Esophagus squamous epithelium (tissue), 5 donors: Measurements from ENCODE around the gene TCHH. TPM values are rescaled to one million over a fixed set of nuclear protein-coding genes. Genes with fewer than 3 reads are reported as not detected.

Source experiments
- DNase-seq: peaks from one replicate; lab custom pipeline; 2025; lab: John Stamatoyannopoulos, UW
- H3K27ac ChIP-seq, 4 donors: fragments of 200-600 bp; sonication (generic); one replicate each; pipeline ENCODE4 v1.5.1; 2016 to 2019; ENCODE audit warnings: mild to moderate bottlenecking in 1 of 4
- H3K27me3 ChIP-seq, 4 donors: fragments of 200-600 bp; sonication (generic); 1 replicate in 3 of 4; 2 replicates in 1 of 4; pipeline versions ENCODE4 v1.5.1 to v1.6.0; 2017 to 2021; ENCODE audit warnings: antibody characterized with exemption in 1 of 4
- H3K36me3 ChIP-seq, 3 donors: fragments of 200-600 bp; sonication (generic); one replicate each; pipeline ENCODE4 v1.5.1; 2016 to 2019
- H3K4me1 ChIP-seq, 3 donors: fragments of 200-600 bp; sonication (generic); one replicate each; pipeline ENCODE4 v1.5.1; 2017 to 2019
- H3K4me3 ChIP-seq, 4 donors: fragments of 200-600 bp; sonication (generic); 1 replicate in 3 of 4; 2 replicates in 1 of 4; pipeline ENCODE4 v1.5.1; 2016 to 2019; ENCODE audit warnings: mild to moderate bottlenecking in 2 of 4, moderate library complexity in 1 of 4
- H3K9me3 ChIP-seq, 3 donors: fragments of 200-600 bp; sonication (generic); one replicate each; pipeline ENCODE4 v1.5.1; 2016 to 2019
- CTCF ChIP-seq, 6 experiments: fragments of 450-650 bp in 4 of 6; fragments of 200-600 bp in 2 of 6; sonication (generic) in 2 of 6; IDR thresholded peaks; one replicate each; pipeline ENCODE4 v1.5.1; 2016 to 2019; ENCODE audit warnings: antibody characterized with exemption in 6 of 6, mild to moderate bottlenecking in 4 of 6, moderate library complexity in 4 of 6
- POLR2A ChIP-seq, 4 donors: fragments of 450-650 bp; IDR thresholded peaks; one replicate each; pipeline ENCODE4 v1.6.1; 2017; ENCODE audit warnings: antibody characterized with exemption in 4 of 4, mild to moderate bottlenecking in 4 of 4, moderate library complexity in 3 of 4
- WGBS, 2 donors: methylation state at CpG; one replicate each; pipeline ENCODE4 v1.1.5; 2018; 5-methylcytosine and 5-hydroxymethylcytosine counted together
- intact Hi-C: fragments of 100-400 bp; cut with DNase I; formaldehyde crosslinking; loops from one replicate; pipeline ENCODE4 v1.15.0; 2022
- total RNA-seq, 4 donors: library from RNA; depleted of rRNA; stranded (reverse); fragments of >200 nt; gene quantifications; one replicate each; pipeline ENCODE4 v1.1.0, GENCODE V29; 2016
- donor health status: DM: yes; HTN: yes; CAD: no.

TCHH gene
- total RNA-seq, 4 donors from 2014 or later, result 0.18 to 0.44 (median 0.19) TPM

DNA sequence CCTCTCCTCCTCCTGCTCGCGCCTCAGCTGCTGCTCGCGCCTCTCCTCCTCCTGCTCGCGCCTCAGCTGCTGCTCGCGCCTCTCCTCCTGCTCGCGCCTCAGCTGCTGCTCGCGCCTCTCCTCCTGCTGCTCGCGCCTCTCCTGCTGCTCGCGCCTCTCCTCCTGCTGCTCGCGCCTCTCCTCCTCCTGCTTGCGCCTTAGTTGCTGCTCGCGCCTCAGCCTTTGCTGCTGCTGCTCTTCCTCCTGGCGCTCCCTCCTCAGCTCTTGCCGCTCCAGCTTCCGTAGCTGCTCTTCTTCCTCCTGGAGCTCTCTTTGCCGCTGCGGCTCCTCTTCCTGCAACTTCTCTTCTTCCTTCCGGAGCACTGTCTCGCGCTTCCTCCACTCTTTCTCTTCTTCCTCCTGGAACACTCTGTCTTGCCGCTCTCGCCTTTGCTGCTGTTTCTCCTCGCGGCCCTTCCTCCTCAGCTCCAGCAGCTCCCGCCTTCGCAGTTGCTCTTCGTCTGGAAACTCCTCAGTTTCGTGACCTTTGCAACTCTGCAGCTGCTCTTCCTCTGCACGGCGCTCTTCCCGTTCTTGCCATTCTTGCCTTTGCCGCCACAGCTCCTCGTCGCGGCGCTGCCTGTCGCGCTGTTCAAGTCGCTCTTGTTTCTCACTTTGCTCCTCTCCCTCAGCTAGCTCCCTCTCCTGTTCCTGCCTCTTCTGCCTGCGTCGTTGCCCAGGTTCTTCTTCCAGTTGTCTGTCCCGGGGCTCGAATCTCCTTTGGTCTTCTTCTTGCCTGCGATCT is 3.0 kb downstream of the TCHH start:
- Histone ChIP-seq H3K27me3 (peaks cover 10 to 100% (median 37%) of the 10 kb centered on the region in 4 donors), H3K4me1 (peaks cover 19 to 57% (median 31%) of the 10 kb centered on the region in 3 donors), H3K9me3 (peaks cover 6 to 20% (median 18%) of the 10 kb centered on the region in 3 donors), H3K27ac (no peak overlapping the region), H3K4me3 (peak overlapping the region; percentile 28 to 66 (median 52)), H3K36me3 (no peaks in the 10 kb centered on the region)
- WGBS, 2 donors, result 4% methylated on average over 42 to 53 of the region's 53 CpGs
- intact Hi-C loops, result no loop called here
- TF ChIP-seq CTCF (IDR thresholded peaks at IDR 0.05) (no peak), POLR2A (IDR thresholded peaks at IDR 0.05) (no peak)
- DNase-seq, result no peak

- H3K4me3 ChIP-seq, result peak overlapping the region; percentile 28 to 66 (median 52)
- intact Hi-C loops, result no loop called here
- H3K27me3 ChIP-seq, result peaks cover 10 to 100% (median 39%) of the 10 kb centered on the region in 4 donors
- 3% methylated on average over 40 to 44 of the region's 44 CpGs for WGBS, 2 donors
- no peak for DNase-seq
- peaks cover 19 to 59% (median 31%) of the 10 kb centered on the region in 3 donors for H3K4me1 ChIP-seq
- no peak overlapping the region for H3K27ac ChIP-seq
- TF ChIP-seq CTCF (IDR thresholded peaks at IDR 0.05), result no peak
- no peak for TF ChIP-seq POLR2A (IDR thresholded peaks at IDR 0.05)
- H3K36me3 ChIP-seq, result no peaks in the 10 kb centered on the region
- peaks cover 6 to 22% (median 19%) of the 10 kb centered on the region in 3 donors for H3K9me3 ChIP-seq
These were observed 3.7 kb downstream of the TCHH start for GRCh38 chr1:152111515-152111968.

DNA sequence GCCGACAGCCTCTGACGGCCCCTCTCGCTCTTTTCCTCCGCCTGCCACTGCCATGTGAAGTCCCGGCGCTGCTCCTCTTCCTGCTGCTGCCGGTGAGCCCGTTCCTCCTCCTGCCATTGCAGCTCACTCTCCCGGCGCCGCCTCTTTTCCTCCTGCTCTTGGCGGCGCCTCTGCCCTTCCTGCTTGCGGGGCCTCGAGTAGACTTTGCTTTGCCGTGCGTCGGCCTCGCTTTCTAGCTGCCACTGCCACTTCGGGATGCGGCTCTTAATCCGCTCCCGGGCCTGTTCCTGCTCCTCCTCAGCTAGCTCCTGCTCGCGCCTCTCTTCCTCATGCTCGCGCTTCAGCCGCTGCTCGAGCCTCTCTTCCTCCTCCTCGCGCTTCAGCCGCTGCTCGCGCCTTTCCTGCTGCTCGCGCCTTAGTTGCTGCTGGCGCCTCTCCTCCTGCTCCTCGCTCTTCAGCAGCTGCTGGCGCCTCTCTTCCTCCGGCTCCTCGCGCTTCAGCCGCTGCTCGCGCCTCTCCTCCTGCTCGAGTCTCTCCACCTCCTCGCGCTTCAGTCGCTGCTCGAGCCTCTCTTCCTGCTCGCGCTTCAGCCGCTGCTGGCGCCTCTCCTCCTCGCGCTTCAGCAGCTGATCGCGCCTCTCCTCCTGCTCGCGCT is 4.3 kb downstream of the TCHH start:
- no peak for DNase-seq
- Histone ChIP-seq H3K4me1 (peaks cover 19 to 59% (median 31%) of the 10 kb centered on the region in 3 donors), H3K27me3 (peaks cover 10 to 100% (median 40%) of the 10 kb centered on the region in 4 donors), H3K27ac (no peak overlapping the region), H3K36me3 (no peaks in the 10 kb centered on the region), H3K9me3 (peaks cover 6 to 22% (median 19%) of the 10 kb centered on the region in 3 donors), H3K4me3 (peak overlapping the region; percentile 28 to 66 (median 52))
- intact Hi-C loops, result no loop called here
- TF ChIP-seq CTCF (IDR thresholded peaks at IDR 0.05) (no peak), POLR2A (IDR thresholded peaks at IDR 0.05) (no peak)
- WGBS, 2 donors, result 4 to 9% methylated on average over 59 of the region's 60 CpGs

GRCh38 chr1:152110365-152110859 is 4.8 kb downstream of the TCHH start:
- Histone ChIP-seq H3K4me1 (peaks cover 19 to 59% (median 31%) of the 10 kb centered on the region in 3 donors), H3K9me3 (peaks cover 6 to 22% (median 19%) of the 10 kb centered on the region in 3 donors), H3K27ac (no peak overlapping the region), H3K4me3 (peak overlapping the region; percentile 28 to 66 (median 52)), H3K27me3 (peaks cover 10 to 100% (median 40%) of the 10 kb centered on the region in 4 donors), H3K36me3 (no peaks in the 10 kb centered on the region)
- TF ChIP-seq CTCF (IDR thresholded peaks at IDR 0.05), result no peak
- TF ChIP-seq POLR2A (IDR thresholded peaks at IDR 0.05), result peak in 1 of 4 donors; percentile 9
- no peak for DNase-seq
- intact Hi-C loops, result no loop called here
- WGBS, 2 donors, result 1 to 15% methylated on average over 29 to 31 of the region's 31 CpGs
